Erythroblast (primary cell): ENCODE measurements around the gene NPIPB12.
"Not testable (repeated sequence)": the region's sequence is repeated elsewhere in the genome, so short reads cannot be mapped to it uniquely, and the experiment has no call there.

Source experiments
- DNase-seq, 2 experiments: peaks; one replicate each; lab custom pipeline; 2025; lab: John Stamatoyannopoulos, UW

Gene NPIPB12

DNA sequence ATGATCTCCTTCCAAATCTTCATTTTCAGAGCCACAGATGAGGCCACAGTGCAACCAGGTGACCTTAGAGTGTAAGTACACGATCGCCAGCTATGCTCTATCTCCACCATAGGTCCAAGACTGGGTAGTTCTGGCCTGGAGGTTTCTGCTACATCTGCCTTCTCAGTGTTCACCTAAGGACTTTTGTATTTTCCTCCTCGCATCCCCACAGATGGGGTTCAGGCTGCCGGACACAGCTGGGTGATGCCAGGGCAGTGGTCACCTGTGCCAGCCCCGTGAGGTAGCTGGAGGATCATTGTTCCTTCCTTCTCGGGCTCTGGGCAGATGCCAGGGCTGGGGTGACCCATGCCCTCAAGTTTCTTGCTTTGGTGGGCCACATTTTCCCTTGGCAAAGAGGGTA is at the start of gene NPIPB12:
Gene NPIPB12, minus strand, starts transcription at position 101 of the 400 bp plus-strand sequence.
- DNase-seq: not testable (repeated sequence)

DNA sequence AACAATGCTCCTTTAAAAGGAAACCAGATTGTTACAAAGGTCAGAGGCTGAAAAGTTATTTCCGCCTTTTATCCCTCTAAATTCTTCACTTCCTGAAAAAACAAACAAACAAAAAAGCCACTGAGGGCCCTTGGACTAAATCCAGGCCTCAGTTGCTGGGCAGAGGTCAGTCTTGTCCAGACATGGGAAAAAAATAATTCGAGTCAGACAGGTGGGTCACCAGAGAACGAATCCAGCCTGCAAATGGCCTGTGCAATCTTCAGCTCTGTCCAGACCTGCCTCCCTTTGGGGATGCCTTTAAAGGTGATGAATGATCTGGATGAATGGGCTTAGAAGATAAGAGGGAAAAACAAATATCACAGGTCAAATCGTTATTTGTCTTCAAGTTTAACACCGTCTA is 15.3 kb upstream of the NPIPB12 start:
- DNase-seq: not testable (repeated sequence)

DNA sequence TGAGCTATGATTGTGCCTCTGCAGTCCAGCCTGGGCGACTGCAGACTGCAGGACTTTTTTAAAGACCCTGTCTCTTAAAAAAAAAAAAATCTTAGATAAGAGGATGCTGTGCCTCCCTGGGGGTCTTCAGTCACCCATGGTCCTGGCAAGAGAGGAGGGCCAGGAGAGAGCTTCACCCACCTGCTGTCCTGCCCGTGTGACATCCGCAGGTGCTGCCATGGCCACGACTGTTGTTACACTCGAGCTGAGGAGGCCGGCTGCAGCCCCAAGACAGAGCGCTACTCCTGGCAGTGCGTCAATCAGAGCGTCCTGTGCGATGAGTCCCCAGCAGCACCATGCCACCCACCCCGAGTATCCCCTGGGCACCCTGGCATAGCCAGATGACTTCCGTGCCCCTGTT is 23.9 kb downstream of the NPIPB12 start:
- DNase-seq: not testable (repeated sequence)

DNA sequence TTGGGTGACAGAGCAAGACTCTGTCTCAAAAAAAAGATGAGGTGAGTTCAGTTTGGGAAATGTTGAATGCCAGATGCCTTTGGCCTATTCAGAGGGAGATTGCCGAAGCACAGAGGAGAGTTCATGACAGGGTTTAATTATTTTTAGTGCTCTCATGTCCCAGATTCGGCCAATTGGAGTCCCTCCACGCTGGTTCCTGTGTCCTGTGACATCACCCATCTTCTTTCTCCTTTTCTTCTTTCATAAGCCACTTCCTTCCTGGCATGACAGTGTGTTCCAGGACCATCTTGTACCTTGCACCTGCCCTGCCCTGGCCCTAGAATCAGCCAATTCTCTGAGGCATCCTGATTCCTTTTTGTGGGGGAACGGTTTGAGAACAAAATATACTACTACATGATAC is 34.1 kb downstream of the NPIPB12 start:
- not testable (repeated sequence) for DNase-seq

DNA sequence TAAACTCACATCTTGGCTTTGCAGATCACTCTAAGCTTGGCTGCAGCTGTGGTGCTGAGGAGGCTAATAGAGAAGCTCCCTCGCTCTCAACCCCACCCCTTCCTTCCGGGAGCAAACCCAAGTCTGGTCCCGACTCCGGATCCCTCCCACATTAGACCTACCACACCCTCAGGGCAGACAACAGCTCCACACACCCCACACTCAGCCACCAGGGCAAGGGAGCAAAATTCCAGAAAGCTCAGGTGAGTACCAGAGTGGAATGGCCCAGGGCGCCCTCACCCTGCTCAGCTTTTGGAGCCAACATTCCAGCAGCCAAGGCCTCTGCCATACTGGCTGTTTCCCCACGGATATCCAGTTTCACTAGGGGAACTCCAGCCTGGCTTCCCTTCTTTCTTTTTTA is 36.5 kb downstream of the NPIPB12 start:
- DNase-seq: not testable (repeated sequence)

DNA sequence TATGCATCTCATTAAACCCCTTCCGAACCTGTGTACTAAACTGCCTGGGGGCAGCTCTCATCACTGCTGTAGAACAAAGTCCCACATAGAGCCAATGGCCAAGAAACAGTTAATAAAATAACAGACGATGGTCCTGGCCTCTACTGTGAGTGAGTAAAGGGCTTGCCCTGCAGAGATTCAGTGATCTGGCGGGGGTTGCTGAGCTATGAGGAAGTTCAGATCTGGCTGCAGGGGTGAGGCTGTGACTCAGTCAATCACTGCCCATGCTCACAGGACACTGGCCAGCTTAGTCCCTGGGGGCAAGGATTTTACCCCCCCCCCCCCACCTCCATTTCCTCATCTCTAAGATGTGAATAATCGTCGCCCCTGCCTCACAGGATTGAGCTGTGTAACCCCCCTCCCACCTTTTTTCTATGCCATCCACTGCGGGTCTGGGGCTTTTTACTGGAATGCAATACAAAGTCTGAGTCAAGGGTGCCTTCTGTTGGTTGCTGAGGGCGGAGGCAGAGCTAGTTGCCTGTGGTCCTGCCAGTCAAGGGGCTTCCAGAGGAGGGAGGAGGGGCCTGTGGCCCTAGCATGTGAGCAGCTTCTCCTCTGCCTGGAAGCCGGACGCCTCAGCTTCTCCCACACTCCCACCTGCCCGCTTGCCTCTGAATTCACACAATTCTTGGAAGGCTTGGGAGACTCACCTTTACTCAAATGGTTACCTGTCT is 38.4 kb downstream of the NPIPB12 start:
- DNase-seq: not testable (repeated sequence)

DNA sequence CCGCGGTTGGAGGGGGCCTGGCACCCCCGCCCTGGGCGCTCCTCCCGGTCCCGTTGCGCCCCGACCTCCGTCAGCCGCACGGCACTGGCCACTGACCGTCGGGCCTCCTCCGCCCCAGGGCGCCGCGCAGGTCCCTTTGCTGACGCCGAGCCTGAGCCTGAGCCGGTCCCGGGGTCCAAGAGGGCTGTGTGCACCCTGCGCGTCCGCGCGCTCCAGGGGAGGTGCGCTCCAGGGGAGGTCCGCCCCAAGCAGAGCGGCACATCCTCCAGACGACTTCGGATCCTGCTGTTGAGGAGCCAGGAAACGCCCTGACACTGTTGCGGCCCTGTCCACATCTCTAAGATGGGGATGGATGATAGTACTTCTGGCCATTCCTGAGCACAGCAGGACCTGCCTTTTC is 39.3 kb downstream of the NPIPB12 start:
- not testable (repeated sequence) for DNase-seq

DNA sequence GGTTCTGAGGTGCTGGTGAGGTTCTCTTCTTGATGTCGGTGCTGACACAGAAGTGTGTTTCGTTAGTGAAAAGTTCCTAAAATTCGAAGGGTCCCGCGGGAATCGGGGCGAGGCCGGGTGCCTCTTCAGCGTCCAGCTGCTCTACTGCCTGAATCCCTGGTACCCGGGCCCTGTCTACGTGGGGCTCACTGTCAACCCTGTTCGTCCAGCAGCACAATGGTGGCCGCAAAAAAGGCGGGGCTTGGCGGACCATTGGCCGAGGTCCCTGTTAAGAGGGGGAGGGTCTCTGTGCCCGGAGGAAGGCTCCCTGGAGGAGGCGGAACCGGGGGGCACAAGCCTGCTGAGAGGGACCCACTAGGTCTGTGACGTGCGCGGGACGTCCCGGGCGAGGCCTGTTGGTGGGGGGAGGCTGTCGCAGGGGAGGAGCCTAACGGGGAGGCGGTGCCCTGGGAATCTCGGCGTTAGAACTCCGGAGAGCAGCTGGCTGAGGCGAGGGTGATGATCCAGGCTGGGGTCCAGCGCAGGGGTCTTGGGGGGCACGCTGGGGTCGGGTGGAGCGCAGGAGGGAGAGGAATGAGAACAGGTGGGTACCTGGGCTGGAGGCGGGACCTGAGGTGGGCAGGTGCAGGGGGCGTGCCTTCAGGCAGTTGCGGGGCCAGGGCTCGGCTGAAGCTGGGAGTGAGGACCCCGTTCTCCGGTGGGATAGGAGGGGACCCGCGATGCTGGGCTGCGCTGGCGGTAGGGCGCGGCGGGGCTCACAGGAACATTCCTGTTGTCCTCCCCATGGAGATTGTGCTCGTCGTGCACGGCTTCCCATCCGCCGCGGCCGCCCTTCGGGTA is 40.0 kb downstream of the NPIPB12 start:
- DNase-seq: not testable (repeated sequence)

DNA sequence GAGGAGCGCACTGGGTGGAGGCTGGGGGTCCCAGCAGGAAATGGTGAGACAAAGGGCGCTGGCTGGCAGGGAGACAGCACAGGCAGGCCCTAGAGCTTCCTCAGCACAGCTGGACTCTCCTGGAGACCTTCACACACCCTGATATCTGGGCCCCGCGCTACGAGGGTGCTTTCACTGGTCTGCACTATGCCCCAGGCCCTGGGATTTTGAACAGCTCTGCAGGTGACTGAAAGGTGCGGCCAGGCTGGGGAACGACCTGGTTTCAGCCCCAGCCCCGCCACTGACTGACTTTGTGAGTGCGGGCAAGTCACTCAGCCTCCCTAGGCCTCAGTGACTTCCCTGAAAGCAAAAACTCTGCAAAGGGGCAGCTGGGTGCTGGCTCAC is 45.6 kb downstream of the NPIPB12 start:
- DNase-seq: not testable (repeated sequence)

DNA sequence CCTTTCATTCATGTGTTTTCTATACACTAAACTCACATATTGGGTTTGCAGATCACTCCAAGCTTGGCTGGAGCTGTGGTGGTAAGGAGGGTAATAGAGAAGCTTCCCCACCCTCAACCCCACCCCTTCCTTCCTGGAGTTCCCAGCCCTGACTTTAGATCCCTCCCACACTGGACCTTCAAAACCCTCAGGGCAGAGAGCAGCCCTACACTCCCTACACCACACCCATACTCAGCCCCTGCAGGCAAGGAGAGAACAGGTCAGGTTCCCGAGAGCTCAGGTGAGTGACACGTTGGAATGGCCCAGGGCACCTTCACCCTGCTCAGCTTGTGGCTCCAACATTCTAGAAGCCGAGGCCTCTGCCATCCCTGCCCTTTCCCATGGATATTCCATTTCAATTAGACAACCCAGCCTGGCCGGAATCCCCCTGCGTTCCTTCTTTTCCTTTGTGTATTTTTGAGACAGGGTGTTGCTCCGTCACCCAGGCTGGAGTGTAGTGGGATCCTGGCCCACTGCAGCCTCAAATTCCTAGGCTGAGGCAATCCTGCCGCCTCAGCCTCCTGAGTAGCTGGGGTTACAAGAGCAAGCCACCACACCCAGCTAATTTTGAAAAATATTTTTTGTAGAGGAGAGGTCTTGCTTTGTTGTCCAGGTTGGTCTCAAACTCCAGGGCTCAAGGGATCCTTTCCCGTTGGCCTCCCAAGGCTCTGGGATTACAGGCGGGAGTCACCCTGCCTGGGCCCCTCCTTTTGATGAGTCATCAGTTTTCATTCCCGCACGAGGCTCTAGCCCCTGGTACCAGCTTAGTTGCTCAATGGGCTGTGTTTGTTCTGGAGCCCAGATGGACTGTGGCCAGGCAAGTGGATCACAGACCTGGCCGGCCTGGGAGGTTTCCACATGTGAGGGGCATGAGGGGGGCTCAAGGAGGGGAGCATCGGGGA is 46.2 kb downstream of the NPIPB12 start, which contains the start of gene SULT1A4:
Gene SULT1A4, plus strand, starts transcription at position 208 of the 941 bp plus-strand sequence. CDS start 1,473 bp downstream, outside the sequence.
- DNase-seq: not testable (repeated sequence)

DNA sequence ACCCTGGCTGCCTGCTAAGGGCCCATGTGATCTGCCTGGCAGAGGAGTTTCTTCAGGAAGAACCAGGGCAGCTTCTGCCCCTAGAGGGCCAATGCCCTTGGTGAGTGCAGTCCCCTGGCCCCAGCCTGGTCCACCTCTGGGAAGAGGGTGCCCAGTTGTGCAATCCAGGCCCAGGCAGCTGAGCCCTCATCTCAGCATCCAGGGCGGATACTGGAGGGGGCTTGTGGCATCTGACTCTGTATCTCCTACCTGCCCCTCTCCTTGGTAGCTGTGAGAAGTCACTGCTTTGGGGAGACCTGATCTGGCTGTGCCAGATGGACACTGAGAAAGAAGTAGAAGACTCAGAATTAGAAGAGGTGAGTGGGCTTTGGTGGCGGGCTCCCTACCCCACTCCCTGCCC is 48.5 kb downstream of the NPIPB12 start:
- DNase-seq: not testable (repeated sequence)

DNA sequence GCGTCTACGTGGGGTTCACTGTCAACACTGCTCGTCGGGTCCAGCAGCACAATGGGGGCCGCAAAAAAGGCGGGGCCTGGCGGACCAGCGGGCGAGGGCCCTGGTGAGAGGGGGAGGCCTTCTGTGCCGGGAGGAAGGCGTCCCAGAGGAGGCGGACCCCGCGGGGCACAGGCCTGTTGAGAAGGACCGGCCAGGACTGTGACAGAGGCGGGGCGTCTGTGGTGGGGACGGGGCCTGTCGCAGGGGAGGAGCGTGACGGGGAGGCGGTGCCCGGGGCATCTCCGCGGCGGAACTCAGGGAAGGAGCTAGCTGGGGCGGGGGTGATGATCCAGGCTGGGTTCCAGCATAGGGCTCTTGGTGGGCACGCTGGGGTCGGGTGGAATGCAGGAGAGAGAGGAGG is 51.4 kb downstream of the NPIPB12 start:
- not testable (repeated sequence) for DNase-seq

DNA sequence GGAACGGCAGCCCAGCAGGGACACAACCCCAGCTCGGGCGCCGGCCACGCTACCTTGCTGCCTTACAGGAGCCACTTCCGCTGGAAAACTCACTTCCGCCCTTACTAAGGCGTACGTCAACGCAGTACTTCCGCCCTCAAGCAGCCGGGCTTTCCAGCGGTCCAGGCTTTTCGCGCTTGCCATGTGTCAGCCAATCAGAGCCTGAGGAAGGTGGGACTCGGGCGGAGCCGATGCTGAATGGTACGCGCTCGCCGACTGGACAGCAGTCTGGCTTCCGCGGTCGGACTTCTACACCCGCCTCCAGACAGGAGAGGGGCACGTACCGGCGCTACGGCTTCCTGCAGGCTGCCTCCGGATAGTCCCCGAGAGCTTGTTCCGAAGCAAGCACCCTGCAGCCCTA is 51.9 kb downstream of the NPIPB12 start, which contains the start of the genes BOLA2 and SLX1B:
Gene BOLA2, minus strand, starts transcription at position 83 of the 400 bp plus-strand sequence. CDS start 98 bp downstream, outside the sequence.
Gene SLX1B, plus strand, starts transcription at position 265 of the 400 bp plus-strand sequence.
- not testable (repeated sequence) for DNase-seq

DNA sequence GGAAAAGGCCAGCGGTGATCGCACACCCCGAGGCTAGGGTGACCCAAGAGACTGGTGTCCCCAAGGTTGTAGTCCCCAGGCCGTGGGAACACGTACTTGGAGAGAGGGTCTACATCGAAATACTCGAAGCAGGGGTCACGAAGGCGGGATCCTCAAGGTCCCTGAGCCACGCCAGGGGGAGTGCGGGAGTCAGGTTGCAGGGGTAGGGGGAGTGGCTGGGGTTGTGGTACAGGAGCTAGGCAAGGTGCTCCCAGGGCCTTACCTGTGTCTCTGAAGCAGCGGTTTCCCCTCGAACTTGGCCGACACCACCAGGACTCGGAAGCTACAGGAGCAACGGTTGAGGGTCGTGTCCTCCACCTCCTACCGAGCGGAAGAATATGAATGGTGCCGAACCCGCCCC is 52.5 kb downstream of the NPIPB12 start:
- not testable (repeated sequence) for DNase-seq
